ENCODE results near the gene MEIS1. TPM values are rescaled to one million over a fixed set of nuclear protein-coding genes. Genes with fewer than 3 reads are reported as not detected.

Gene MEIS1
- total RNA-seq, 4 donors from 2014 or later = 114 to 305 (median 181) TPM

DNA sequence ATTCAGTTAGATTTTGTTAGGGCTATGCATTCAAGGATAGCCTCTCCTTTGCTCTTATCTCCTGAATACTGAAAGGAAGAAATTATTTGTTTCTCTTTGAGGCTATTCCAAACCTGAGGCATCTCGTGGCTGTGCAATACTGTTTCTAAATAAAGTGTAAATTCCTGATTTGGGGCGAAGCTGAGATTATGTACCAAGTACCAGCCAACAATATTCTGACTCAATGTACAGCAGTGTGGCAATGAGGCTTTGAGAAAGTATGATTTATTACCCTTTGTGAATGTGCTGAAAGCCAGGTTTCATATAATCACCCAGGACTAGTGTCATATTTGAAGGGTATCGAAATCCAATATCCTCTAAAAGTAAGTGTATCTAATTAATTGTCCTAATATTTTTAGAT is 113.5 kb downstream of the MEIS1 start:
- no peak for TF ChIP-seq EP300 (IDR thresholded peaks at IDR 0.05)
- TF ChIP-seq POLR2AphosphoS5 (IDR thresholded peaks at IDR 0.05) = no peak
- TF ChIP-seq POLR2A (IDR thresholded peaks at IDR 0.05) = no peak
- TF ChIP-seq, protein P1, sequence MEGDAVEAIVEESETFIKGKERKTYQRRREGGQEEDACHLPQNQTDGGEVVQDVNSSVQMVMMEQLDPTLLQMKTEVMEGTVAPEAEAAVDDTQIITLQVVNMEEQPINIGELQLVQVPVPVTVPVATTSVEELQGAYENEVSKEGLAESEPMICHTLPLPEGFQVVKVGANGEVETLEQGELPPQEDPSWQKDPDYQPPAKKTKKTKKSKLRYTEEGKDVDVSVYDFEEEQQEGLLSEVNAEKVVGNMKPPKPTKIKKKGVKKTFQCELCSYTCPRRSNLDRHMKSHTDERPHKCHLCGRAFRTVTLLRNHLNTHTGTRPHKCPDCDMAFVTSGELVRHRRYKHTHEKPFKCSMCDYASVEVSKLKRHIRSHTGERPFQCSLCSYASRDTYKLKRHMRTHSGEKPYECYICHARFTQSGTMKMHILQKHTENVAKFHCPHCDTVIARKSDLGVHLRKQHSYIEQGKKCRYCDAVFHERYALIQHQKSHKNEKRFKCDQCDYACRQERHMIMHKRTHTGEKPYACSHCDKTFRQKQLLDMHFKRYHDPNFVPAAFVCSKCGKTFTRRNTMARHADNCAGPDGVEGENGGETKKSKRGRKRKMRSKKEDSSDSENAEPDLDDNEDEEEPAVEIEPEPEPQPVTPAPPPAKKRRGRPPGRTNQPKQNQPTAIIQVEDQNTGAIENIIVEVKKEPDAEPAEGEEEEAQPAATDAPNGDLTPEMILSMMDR (IDR thresholded peaks at IDR 0.05) = no peak
- Histone ChIP-seq H3K4me1 (peaks cover 16 to 97% (median 32%) of the 10 kb centered on the region in 3 donors), H3K36me3 (peaks cover 0 to 25% of the 10 kb centered on the region in 2 donors), H3K9me3 (no peaks in the 10 kb centered on the region), H3K27me3 (no peaks in the 10 kb centered on the region), H3K27ac (no peak overlapping the region), H3K4me3 (no peak overlapping the region)
- WGBS, 2 donors (ENCODE audit: low coverage in 1 of 2) = 44 to 55% methylated on average over 3 of the region's 3 CpGs
- no peak for ATAC-seq

DNA sequence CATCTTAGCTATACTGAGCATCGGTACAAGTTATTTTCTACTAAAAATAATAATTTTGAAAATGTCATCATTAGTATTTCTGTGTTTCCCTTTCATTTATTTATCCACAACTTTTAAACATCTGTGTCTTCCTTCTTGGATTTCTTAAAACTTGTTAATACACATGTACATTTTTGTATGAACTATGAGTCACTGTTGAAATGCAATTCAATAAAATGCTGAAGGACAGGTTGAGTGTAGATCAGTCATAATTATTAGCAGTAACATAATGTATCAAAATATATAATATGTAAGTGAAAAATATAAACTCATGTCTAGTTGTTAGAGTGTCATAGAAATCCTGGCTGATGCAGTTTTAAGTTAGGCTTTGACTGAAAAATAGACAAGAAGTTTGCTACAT is 115.9 kb downstream of the MEIS1 start:
- no peaks in the 10 kb centered on the region for H3K27me3 ChIP-seq
- no peak for TF ChIP-seq POLR2AphosphoS5 (IDR thresholded peaks at IDR 0.05)
- no peak for TF ChIP-seq POLR2A (IDR thresholded peaks at IDR 0.05)
- H3K36me3 ChIP-seq = peaks cover 0 to 25% of the 10 kb centered on the region in 2 donors
- ATAC-seq = no peak
- WGBS, 2 donors (ENCODE audit: low coverage in 1 of 2) = 13 to 29% methylated on average over 1 of the region's 1 CpG
- H3K27ac ChIP-seq = peak overlapping the region in 1 of 4 donors; percentile 17
- H3K4me1 ChIP-seq = peaks cover 25 to 97% (median 25%) of the 10 kb centered on the region in 3 donors
- no peaks in the 10 kb centered on the region for H3K9me3 ChIP-seq
- H3K4me3 ChIP-seq = no peak overlapping the region

DNA sequence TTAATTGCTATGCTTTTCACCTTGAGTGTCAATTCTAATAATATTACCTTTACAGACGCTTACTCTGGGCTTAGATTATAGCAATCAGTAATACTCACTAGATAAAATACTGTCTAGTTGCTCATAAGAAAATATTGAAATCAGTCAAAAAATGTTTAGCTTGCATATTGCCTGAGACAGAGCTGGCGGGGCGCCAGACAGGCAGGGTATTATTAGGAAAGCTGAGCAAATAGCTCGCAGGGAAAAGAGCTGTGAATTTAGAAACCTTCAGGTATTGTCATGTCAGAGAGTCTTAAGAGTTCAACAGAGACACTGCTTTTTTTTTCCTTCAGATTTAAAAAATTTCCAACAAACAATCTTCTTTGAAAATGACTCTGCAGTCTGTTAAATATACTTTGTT is 118.4 kb downstream of the MEIS1 start:
- no peak for TF ChIP-seq POLR2AphosphoS5 (IDR thresholded peaks at IDR 0.05)
- no peak for TF ChIP-seq EP300 (IDR thresholded peaks at IDR 0.05)
- TF ChIP-seq, protein P1 (IDR thresholded peaks at IDR 0.05) = no peak
- TF ChIP-seq POLR2A (IDR thresholded peaks at IDR 0.05) = no peak
- H3K36me3 ChIP-seq = peaks cover 0 to 18% of the 10 kb centered on the region in 2 donors
- WGBS, 2 donors (ENCODE audit: low coverage in 1 of 2) = 14 to 26% methylated on average over 4 of the region's 4 CpGs
- peaks cover 17 to 93% (median 20%) of the 10 kb centered on the region in 3 donors for H3K4me1 ChIP-seq
- no peaks in the 10 kb centered on the region for H3K9me3 ChIP-seq
- ATAC-seq = no peak
- no peak overlapping the region for H3K4me3 ChIP-seq
- peak overlapping the region; percentile 11 to 73 (median 70) for H3K27ac ChIP-seq
- no peaks in the 10 kb centered on the region for H3K27me3 ChIP-seq

DNA sequence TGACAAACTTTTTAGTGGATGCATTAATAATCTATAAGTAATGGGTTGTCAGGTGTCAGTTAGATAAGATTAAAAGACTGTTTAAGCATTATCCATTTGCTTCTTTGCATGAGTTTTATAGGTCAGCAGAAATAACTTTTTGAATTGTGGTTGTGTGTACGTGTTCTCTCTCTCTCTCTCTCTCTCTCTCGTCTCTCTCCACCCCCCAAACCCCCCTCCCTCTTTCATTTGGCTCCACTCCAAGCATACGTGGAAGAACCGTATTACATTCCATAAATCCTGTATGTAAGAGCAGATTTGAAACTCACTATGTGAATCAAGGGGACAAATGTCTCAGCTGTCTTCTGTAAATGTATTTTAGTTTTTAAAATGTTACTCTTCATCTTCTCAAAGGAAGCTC is 120.2 kb downstream of the MEIS1 start:
- peaks cover 16 to 83% (median 20%) of the 10 kb centered on the region in 3 donors for H3K4me1 ChIP-seq
- TF ChIP-seq, protein P1 (IDR thresholded peaks at IDR 0.05) = no peak
- no peak for TF ChIP-seq POLR2AphosphoS5 (IDR thresholded peaks at IDR 0.05)
- TF ChIP-seq EP300 (IDR thresholded peaks at IDR 0.05) = no peak
- no peak for TF ChIP-seq POLR2A (IDR thresholded peaks at IDR 0.05)
- ATAC-seq = peak; percentile 8
- no peaks in the 10 kb centered on the region for H3K9me3 ChIP-seq
- H3K36me3 ChIP-seq = peaks cover 0 to 4% of the 10 kb centered on the region in 2 donors
- H3K27ac ChIP-seq = peak overlapping the region; percentile 69 to 73 (median 71)
- 0 to 2% methylated on average over 3 to 4 of the region's 4 CpGs for WGBS, 2 donors (ENCODE audit: low coverage in 1 of 2)
- H3K4me3 ChIP-seq = peak overlapping the region in 1 of 2 donors; percentile 35
- H3K27me3 ChIP-seq = no peaks in the 10 kb centered on the region

DNA sequence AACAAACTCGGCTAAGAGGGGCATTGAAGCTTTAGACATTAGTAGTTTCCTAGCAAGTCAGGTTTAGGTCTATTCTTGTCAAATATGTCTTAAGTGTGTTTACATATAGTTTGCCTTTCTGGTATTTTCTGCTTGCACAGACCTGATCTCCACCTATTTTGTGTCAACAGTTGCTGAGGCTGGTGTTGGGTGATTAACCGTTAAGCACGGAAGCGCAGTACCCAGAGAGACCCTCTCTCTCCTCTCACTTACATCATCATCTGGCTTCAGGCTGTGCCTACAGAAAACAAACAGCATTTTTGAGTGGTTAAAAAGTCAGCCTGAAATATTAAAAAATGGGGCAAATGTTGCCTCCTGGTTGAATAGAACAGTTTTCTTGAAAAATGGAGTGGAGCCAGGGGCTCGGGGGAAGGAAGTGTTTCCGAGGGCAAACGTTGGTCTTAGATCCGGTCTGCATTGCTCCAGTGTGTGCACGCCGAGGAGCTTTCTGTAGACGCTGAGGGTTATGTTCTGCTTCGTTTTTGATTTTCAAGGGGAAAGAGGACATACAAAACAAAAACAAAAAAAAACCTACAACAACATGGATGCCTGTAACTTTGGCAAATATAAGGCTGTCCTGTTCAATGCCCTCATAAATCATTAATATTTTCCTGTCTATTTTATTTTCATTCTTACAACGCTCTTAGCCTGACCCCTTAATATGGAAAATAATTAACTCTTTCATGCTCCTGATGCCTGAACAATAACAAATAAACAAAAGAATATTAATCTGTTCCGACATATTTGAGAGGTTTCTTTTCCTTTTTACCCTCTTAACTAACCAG is 120.8 kb downstream of the MEIS1 start:
- no peaks in the 10 kb centered on the region for H3K27me3 ChIP-seq
- H3K4me1 ChIP-seq = peaks cover 16 to 83% (median 20%) of the 10 kb centered on the region in 3 donors
- H3K36me3 ChIP-seq = peaks cover 0 to 3% of the 10 kb centered on the region in 2 donors
- 5 to 6% methylated on average over 11 to 13 of the region's 14 CpGs for WGBS, 2 donors (ENCODE audit: low coverage in 1 of 2)
- ATAC-seq = peak; percentile 23
- H3K4me3 ChIP-seq = peak overlapping the region; percentile 21 to 35
- H3K9me3 ChIP-seq = no peaks in the 10 kb centered on the region
- TF ChIP-seq, protein P1 (IDR thresholded peaks at IDR 0.05) = no peak
- TF ChIP-seq POLR2AphosphoS5 (IDR thresholded peaks at IDR 0.05) (no peak), EP300 (IDR thresholded peaks at IDR 0.05) (no peak), POLR2A (IDR thresholded peaks at IDR 0.05) (no peak)
- peak overlapping the region; percentile 69 to 73 (median 71) for H3K27ac ChIP-seq

All from gastroesophageal sphincter (tissue), 4 donors.